ENCODE results near the gene NHP2. TPM values are rescaled to one million over a fixed set of nuclear protein-coding genes. Genes with fewer than 3 reads are reported as not detected.

Gene NHP2
- total and polyA plus RNA-seq, 9 of the 15 experiments (the other 6 are each of a cell fraction or from before 2014, with no cell fraction given) = 52.8 to 622 (median 144) TPM

DNA sequence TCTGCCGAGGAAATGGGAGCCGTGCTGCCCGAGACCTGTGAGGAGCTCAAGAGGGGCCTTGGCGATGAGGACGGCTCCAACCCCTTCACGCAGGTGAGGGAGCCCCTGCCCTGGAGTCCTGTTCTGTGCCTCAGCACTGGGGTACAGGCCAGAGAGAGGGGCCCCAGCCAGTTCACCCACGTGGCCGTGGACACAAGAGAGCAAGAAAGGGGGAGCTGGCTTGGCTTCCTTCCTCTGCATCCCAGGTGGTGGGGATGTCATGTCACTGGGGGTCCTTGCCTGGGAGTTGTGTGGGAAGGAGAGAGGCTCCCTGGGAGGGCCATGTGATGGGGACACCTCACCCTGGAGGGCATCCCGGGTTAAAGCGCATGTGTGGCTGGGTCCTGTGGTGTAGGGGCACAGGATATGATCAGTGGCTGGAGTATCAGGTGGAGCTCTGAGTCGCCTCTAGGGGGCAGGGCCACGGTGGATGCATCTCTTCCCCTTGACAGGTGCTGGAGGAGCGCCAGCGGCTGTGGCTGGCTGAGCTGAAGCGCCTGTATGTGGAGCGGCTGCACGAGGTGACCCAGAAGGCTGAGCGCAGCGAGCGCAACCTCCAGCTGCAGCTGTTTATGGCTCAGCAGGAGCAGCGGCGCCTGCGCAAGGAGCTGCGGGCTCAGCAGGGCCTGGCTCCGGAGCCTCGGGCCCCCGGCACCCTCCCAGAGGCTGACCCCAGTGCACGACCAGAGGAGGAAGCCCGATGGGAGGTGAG, 32.9 kb downstream of the NHP2 start (continued):
- TF ChIP-seq ZNF644 (tag; IDR thresholded peaks at IDR 0.05; ENCODE audit: low read depth) (no peak), CTCFL (IDR thresholded peaks at IDR 0.05; ENCODE audit: borderline replicate concordance, insufficient read depth, low read depth, low read length, poor library complexity, severe bottlenecking) (peak; percentile 77), UBTF (IDR thresholded peaks at IDR 0.05; ENCODE audit: borderline replicate concordance in 1 of 2, low read depth in 2 of 2, low read length in 2 of 2) (no peak), IFI16 (CRISPR knock-in tag; IDR thresholded peaks at IDR 0.05) (no peak), POU5F1 (IDR thresholded peaks at IDR 0.05; ENCODE audit: borderline replicate concordance, low read depth, low read length, partially characterized antibody) (no peak), MAX (CRISPR knock-in tag; IDR thresholded peaks at IDR 0.05) (peak; percentile 96), MAZ (CRISPR knock-in tag; conservative IDR thresholded peaks at IDR 0.05 in 1 of 2, IDR thresholded peaks at IDR 0.05 in 1 of 2) (peak in 1 of 2 experiments; percentile 61; a peak in 2 of 4 replicates), MEIS2 (IDR thresholded peaks at IDR 0.05; ENCODE audit: partially characterized antibody) (peak; percentile 95), CHCHD3 (CRISPR knock-in tag; IDR thresholded peaks at IDR 0.05) (no peak), CSDE1 (IDR thresholded peaks at IDR 0.05) (no peak), ZNF699 (CRISPR knock-in tag; IDR thresholded peaks at IDR 0.05; ENCODE audit: insufficient replicate concordance) (no peak), ELF4 (CRISPR knock-in tag; IDR thresholded peaks at IDR 0.05) (no peak), YY1 (IDR thresholded peaks at IDR 0.05; ENCODE audit: borderline replicate concordance in 1 of 3, control insufficient read depth in 1 of 3, extremely low read depth in 1 of 3, insufficient read depth in 3 of 3, insufficient read length in 1 of 3, insufficient replicate concordance in 2 of 3, low read depth in 1 of 3, low read length in 2 of 3) (peak in 1 of 3 experiments; percentile 12), PBX2 (CRISPR knock-in tag; IDR thresholded peaks at IDR 0.05; ENCODE audit: low read depth) (peak; percentile 60; the same call in 1 of the 2 replicates), PBX2 (tag; conservative IDR thresholded peaks at IDR 0.05; ENCODE audit: low read depth) (peak; percentile 88), CBFA2T3 (IDR thresholded peaks at IDR 0.05) (peak; percentile 50; the same call in 1 of the 2 replicates), SIRT6 (IDR thresholded peaks at IDR 0.05; ENCODE audit: low read depth, low read length) (no peak)

All from K562 (cell line).